Neural progenitor cell (in vitro differentiated cells): Measurements from ENCODE around the gene CEBPB. TPM values are rescaled to one million over a fixed set of nuclear protein-coding genes. Genes with fewer than 3 reads are reported as not detected.

Experiments used
- DNase-seq: peaks from one replicate; pipeline ENCODE4 v3.0.0-alpha.2; 2016; ENCODE audit warnings: low spot score
- H2AFZ ChIP-seq: fragments of 200-600 bp; sonication (generic); replicated peaks from 2 replicates; pipeline ENCODE4 v1.6.1; 2016; ENCODE audit warnings: antibody characterized with exemption
- H3F3A ChIP-seq: fragments of 200-600 bp; sonication (generic); 2 replicates; pipeline ENCODE4 v1.6.1; 2016; ENCODE audit warnings: antibody characterized with exemption, low read depth
- H3K27ac ChIP-seq: fragments of 200-600 bp; sonication (generic); 2 replicates; pipeline ENCODE4 v1.5.1; 2016; ENCODE audit warnings: mild to moderate bottlenecking
- H3K27me3 ChIP-seq: fragments of 200-600 bp; sonication (generic); 2 replicates; pipeline ENCODE4 v1.6.1; 2016; ENCODE audit warnings: mild to moderate bottlenecking, moderate library complexity
- H3K36me3 ChIP-seq: fragments of 200-600 bp; sonication (generic); 2 replicates; pipeline ENCODE4 v1.5.1; 2016
- H3K4me1 ChIP-seq: fragments of 200-600 bp; sonication (generic); 2 replicates; pipeline ENCODE4 v1.6.1; 2016; ENCODE audit warnings: mixed run types
- H3K4me2 ChIP-seq: fragments of 200-600 bp; sonication (generic); 2 replicates; pipeline ENCODE4 v1.6.1; 2016
- H3K4me3 ChIP-seq: fragments of 200-600 bp; sonication (generic); 2 replicates; pipeline ENCODE4 v1.5.1; 2016
- H3K79me2 ChIP-seq: fragments of 200-600 bp; sonication (generic); 2 replicates; pipeline ENCODE4 v1.6.1; 2016; ENCODE audit warnings: low read depth
- H3K9ac ChIP-seq: fragments of 200-600 bp; sonication (generic); 2 replicates; pipeline ENCODE4 v1.6.1; 2016
- H3K9me3 ChIP-seq: fragments of 200-600 bp; sonication (generic); 2 replicates; pipeline ENCODE4 v1.5.1; 2016; ENCODE audit warnings: low read depth
- H4K20me1 ChIP-seq: fragments of 200-600 bp; sonication (generic); 2 replicates; pipeline ENCODE4 v1.6.1; 2016; ENCODE audit warnings: low read depth
- H3K27ac Mint-ChIP-seq: 3 replicates; pipeline ENCODE4 v1.8.0; 2021; ENCODE audit warnings: mixed read lengths
- H3K27me3 Mint-ChIP-seq: 2 replicates; pipeline ENCODE4 v1.8.0; 2022; ENCODE audit warnings: low read depth, mild to moderate bottlenecking, inconsistent platforms, moderate library complexity, mixed read lengths; ENCODE audit not compliant: insufficient read depth
- H3K36me3 Mint-ChIP-seq: 3 replicates; pipeline ENCODE4 v1.8.0; 2021; ENCODE audit warnings: mixed read lengths
- H3K4me1 Mint-ChIP-seq: 3 replicates; pipeline ENCODE4 v1.8.0; 2021; ENCODE audit warnings: mixed read lengths
- H3K4me3 Mint-ChIP-seq: 3 replicates; pipeline ENCODE4 v1.8.0; 2021; ENCODE audit warnings: mild to moderate bottlenecking, moderate library complexity, mixed read lengths
- H3K9me3 Mint-ChIP-seq: 3 replicates; pipeline ENCODE4 v1.8.0; 2020; ENCODE audit warnings: mixed read lengths
- CTCF ChIP-seq: fragments of 200-600 bp; sonication (generic); IDR thresholded peaks from 2 replicates; pipeline ENCODE4 v1.5.1; 2017; ENCODE audit warnings: antibody characterized with exemption, mild to moderate bottlenecking
- EZH2 ChIP-seq: fragments of 200-600 bp; sonication (generic); IDR thresholded peaks from 2 replicates; pipeline ENCODE4 v1.6.1; 2017; ENCODE audit warnings: antibody characterized with exemption, mild to moderate bottlenecking, moderate library complexity
- EZH2phosphoT487 ChIP-seq: fragments of 200-600 bp; sonication (generic); IDR thresholded peaks from 2 replicates; pipeline ENCODE4 v1.6.1; 2017; ENCODE audit warnings: antibody characterized with exemption
- total RNA-seq: library from RNA; depleted of rRNA; stranded (reverse); fragments of >200 nt; gene quantifications from 2 replicates; pipeline ENCODE4 v1.2.3, GENCODE V29; 2015; ENCODE audit warnings: low replicate concordance

Gene CEBPB
- total RNA-seq, 1 donor from 2014 or later = 1.8 TPM

- no peaks in the 10 kb centered on the region for H3F3A ChIP-seq
- H3K9me3 ChIP-seq = no peaks in the 10 kb centered on the region
- H3K27me3 ChIP-seq = no peaks in the 10 kb centered on the region
- DNase-seq = no peak
- no peak overlapping the region for H3K4me3 ChIP-seq
- no peak overlapping the region for H3K4me2 ChIP-seq
- H2AFZ ChIP-seq = no peak overlapping the region
- H3K27ac Mint-ChIP-seq = no peak overlapping the region
- no peak for TF ChIP-seq CTCF
- no peak for TF ChIP-seq EZH2
- TF ChIP-seq EZH2phosphoT487 = no peak
- no peak overlapping the region for H3K27ac ChIP-seq
- H3K9ac ChIP-seq = no peak overlapping the region
- no peaks in the 10 kb centered on the region for H3K9me3 Mint-ChIP-seq
- no peaks in the 10 kb centered on the region for H4K20me1 ChIP-seq
- H3K27me3 Mint-ChIP-seq = peaks cover 4% of the 10 kb centered on the region
- H3K36me3 ChIP-seq = no peaks in the 10 kb centered on the region
- no peaks in the 10 kb centered on the region for H3K79me2 ChIP-seq
- peak overlapping the region; percentile 24 for H3K4me3 Mint-ChIP-seq
- H3K4me1 ChIP-seq = peaks cover 17% of the 10 kb centered on the region
- H3K36me3 Mint-ChIP-seq = no peaks in the 10 kb centered on the region
- peaks cover 8% of the 10 kb centered on the region for H3K4me1 Mint-ChIP-seq
These were observed 29.0 kb downstream of the CEBPB start for GRCh38 chr20:50219600-50219999.

GRCh38 chr20:50220093-50220893 lies 29.7 kb downstream of the CEBPB start:
- Histone ChIP-seq H4K20me1 (no peaks in the 10 kb centered on the region), H3F3A (no peaks in the 10 kb centered on the region), H3K27ac (no peak overlapping the region), H3K9me3 (no peaks in the 10 kb centered on the region), H3K36me3 (no peaks in the 10 kb centered on the region), H3K4me1 (peaks cover 12% of the 10 kb centered on the region), H3K4me2 (no peak overlapping the region), H2AFZ (no peak overlapping the region), H3K79me2 (no peaks in the 10 kb centered on the region), H3K4me3 (no peak overlapping the region), H3K27me3 (no peaks in the 10 kb centered on the region), H3K9ac (no peak overlapping the region)
- Mint-ChIP-seq H3K27me3 (peaks cover 6% of the 10 kb centered on the region), H3K27ac (no peak overlapping the region), H3K4me3 (peak overlapping the region; percentile 24), H3K4me1 (peaks cover 3% of the 10 kb centered on the region), H3K9me3 (no peaks in the 10 kb centered on the region), H3K36me3 (no peaks in the 10 kb centered on the region)
- TF ChIP-seq EZH2phosphoT487 = no peak
- no peak for TF ChIP-seq CTCF
- no peak for TF ChIP-seq EZH2
- no peak for DNase-seq

- Histone ChIP-seq H3F3A (no peaks in the 10 kb centered on the region), H3K27ac (no peak overlapping the region), H3K27me3 (no peaks in the 10 kb centered on the region), H3K4me1 (peaks cover 7% of the 10 kb centered on the region), H2AFZ (no peak overlapping the region), H3K4me3 (no peak overlapping the region), H3K36me3 (no peaks in the 10 kb centered on the region), H3K9ac (no peak overlapping the region), H3K9me3 (no peaks in the 10 kb centered on the region), H4K20me1 (no peaks in the 10 kb centered on the region), H3K79me2 (no peaks in the 10 kb centered on the region), H3K4me2 (no peak overlapping the region)
- no peak for TF ChIP-seq EZH2phosphoT487
- TF ChIP-seq EZH2 = no peak
- no peak for TF ChIP-seq CTCF
- peaks cover 8% of the 10 kb centered on the region for H3K27me3 Mint-ChIP-seq
- no peaks in the 10 kb centered on the region for H3K9me3 Mint-ChIP-seq
- H3K4me3 Mint-ChIP-seq = no peak overlapping the region
- no peak for DNase-seq
- no peak overlapping the region for H3K27ac Mint-ChIP-seq
- no peaks in the 10 kb centered on the region for H3K4me1 Mint-ChIP-seq
- no peaks in the 10 kb centered on the region for H3K36me3 Mint-ChIP-seq
These were observed 30.3 kb downstream of the CEBPB start for GRCh38 chr20:50220894-50221365.
